GM12874 (cell line): ENCODE data around the gene HMCN2.

Experiments used
- CTCF ChIP-seq: IDR thresholded peaks from 2 replicates; pipeline ENCODE4 v1.5.1; 2011; ENCODE audit warnings: low read depth, mild to moderate bottlenecking, control low read depth, low read length, moderate library complexity; ENCODE audit not compliant: insufficient read depth

HMCN2 gene

GRCh38 chr9:130344366-130344765 is 78.8 kb downstream of the HMCN2 start:
- no peak for TF ChIP-seq CTCF

- no peak for TF ChIP-seq CTCF
Observed at GRCh38 chr9:130345009-130345896, 79.7 kb downstream of the HMCN2 start.

GRCh38 chr9:130345897-130346385 is 80.4 kb downstream of the HMCN2 start:
- no peak for TF ChIP-seq CTCF

- no peak for TF ChIP-seq CTCF
Observed at GRCh38 chr9:130346431-130346830, 80.9 kb downstream of the HMCN2 start.

GRCh38 chr9:130347036-130347435 is 81.5 kb downstream of the HMCN2 start:
- no peak for TF ChIP-seq CTCF

GRCh38 chr9:130347931-130348330 is 82.4 kb downstream of the HMCN2 start:
- TF ChIP-seq CTCF: no peak

GRCh38 chr9:130348341-130348740 is 82.8 kb downstream of the HMCN2 start:
- TF ChIP-seq CTCF: no peak
